RPMI7951 (cell line): ENCODE data around the gene BORCS6. TPM values are rescaled to one million over a fixed set of nuclear protein-coding genes. Genes with fewer than 3 reads are reported as not detected.
"Not testable (repeated sequence)": the region's sequence is repeated elsewhere in the genome, so short reads cannot be mapped to it uniquely, and the experiment has no call there.

Experiments
- DNase-seq: peaks from one replicate; pipeline ENCODE4 v3.0.0-alpha.2; 2012; ENCODE audit warnings: low read depth
- total RNA-seq: library from RNA; depleted of rRNA; stranded (reverse); fragments of >200 nt; shearing (Covaris generic); gene quantifications from 2 replicates; pipeline ENCODE4 v1.2.3, GENCODE V29; 2014

Gene BORCS6
- total RNA-seq, 1 experiment from 2014 or later, result 3.0 TPM

DNA sequence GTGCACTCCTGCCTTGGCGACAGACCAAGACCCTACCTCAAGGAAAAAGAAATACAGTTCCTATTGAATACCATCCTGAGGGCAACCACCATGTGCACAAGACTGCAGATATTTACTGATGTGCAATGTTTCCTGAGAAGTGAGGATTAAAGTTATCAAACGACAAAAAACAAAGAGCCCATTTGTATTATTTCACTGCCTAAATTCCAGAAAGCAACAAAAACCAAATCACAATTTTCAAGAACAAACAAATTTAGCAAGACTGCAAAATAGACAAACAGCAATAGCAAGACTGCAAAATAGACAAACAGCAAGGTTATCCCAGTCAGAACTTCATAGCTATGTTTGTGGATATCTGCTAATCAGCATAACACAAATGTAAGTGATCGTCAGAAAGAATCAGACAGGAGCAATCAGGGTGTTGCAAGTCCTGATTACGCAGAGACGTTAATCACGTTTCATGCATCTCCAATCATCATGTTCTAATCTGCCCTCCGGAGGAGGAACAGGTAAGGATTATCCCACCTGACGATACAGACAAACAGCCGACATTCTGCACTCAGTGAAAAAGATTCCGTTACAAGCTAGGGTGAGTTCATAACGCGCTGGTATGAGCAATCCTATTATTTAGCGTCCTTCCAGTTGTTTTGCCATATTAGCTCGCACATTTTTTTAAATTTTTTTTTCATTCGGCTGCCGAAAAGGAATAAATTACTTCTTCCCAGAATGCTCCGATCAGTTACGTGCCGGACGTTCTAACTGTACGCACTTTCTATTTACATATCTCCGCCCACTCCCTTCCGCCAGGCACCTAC is 16.7 kb downstream of the BORCS6 start:
- DNase-seq, result peak; percentile 98

DNA sequence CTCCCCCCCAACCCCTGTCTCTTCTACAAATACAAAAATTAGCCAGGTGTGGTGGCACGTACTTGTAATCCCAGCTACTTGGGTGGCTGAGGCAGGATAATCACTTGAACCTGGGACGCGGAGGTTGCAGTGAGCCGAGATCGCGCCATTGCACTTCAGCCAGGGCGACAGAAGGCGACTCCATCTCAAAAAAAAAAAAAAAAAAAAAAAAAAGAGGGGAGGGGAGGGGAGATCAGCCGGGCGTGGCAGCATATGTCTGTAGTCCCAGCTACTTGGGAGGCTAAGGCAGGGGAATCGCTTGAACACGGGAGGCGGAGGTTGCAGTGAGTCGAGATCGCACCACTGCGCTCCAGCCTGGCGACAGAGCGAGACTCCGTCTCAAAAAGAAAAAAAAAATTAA is 19.8 kb downstream of the BORCS6 start:
- DNase-seq, result not testable (repeated sequence)

DNA sequence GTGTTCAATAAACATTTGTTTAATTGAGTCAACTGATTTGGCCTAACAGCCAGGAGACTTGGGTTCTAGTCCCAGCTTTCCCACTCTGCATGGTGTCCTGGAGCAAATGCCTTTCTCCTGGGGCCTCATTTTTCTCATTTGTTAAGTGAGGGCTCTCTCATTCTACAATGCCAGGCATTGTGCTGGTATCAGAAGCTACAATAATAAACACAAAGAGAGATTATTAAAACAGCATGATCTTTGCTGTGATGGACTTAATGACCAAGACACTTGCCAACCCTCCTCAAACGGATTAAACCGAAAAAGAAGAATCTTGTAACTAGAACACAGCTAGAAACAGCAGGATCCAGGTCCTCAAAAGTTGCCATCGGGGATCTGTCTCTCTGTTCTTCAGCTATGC is 22.5 kb downstream of the BORCS6 start:
- DNase-seq, result no peak

DNA sequence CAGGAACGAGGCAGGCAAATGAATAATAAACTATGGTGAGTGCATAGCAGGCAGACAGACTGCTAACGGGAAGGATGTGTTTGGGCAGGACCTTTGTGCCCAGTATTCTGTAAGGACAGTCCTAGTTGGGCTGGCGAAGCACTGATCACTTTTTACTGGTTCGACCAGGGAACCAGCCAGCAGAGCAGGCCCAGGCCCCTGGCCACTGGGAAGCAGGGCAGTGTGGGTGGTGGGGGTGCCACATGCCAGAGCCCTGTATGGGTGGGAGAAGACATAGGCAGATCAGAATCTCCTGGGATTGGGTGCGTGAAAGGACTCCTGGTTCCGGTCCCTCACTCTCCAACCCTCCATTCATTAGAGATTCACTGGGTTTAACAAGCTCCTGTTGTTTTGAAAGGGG is 23.2 kb downstream of the BORCS6 start:
- no peak for DNase-seq

DNA sequence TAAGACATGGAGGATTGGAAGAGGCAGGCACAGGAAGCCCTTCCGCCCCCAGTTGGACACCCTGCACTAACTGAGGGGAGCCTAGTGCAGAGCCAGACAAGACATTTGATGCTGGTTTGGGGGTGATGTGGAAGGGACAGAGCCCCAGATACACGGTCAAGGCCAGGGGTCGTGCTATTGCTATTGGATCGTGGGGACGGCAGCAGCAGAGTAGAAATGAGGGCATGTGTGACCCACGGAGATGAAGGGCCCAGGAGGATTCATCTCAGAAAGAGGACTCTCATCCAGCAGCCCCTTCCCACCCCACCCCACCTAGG is 25.2 kb downstream of the BORCS6 start:
- DNase-seq, result no peak

DNA sequence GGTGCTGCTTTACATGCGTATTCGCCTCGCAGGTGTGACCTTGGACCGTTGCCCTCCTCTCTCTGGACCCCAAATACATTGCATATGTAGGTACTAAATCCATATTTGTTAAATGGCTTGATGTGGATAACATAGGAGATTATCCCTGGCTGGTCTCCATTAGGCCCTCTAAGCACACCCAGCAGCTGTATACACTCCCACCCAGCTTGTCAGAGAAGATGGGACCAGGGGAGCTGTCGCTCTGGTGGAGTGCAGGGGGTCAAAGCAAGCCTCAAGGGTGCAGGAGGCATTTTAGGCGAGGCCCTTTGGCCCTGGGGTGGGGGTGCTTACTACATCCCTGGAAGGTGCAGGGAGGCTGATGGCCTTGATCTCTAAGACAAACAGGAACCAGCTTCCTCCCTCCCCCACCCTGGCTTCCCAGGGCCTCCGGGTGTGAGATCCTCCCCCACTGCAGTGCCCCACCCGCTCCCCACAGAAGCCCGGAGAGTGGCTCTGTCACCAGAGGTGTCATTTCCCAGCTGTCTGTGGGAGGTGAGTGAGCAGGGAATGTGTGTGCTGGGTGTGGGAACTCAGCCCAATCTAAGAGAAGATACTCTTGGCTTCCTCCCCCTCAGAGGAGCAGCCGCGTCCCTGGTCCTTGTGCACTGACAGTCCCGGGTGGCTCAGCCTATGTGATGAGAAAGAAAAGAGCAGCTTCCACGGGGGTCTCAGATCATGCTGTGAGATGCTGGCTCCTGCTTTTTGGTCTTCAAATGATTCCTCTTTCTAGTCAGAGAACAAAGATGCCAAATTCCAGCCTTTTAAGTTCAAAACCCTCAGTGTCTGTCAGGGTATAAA is 25.8 kb downstream of the BORCS6 start:
- DNase-seq, result peak; percentile 77

DNA sequence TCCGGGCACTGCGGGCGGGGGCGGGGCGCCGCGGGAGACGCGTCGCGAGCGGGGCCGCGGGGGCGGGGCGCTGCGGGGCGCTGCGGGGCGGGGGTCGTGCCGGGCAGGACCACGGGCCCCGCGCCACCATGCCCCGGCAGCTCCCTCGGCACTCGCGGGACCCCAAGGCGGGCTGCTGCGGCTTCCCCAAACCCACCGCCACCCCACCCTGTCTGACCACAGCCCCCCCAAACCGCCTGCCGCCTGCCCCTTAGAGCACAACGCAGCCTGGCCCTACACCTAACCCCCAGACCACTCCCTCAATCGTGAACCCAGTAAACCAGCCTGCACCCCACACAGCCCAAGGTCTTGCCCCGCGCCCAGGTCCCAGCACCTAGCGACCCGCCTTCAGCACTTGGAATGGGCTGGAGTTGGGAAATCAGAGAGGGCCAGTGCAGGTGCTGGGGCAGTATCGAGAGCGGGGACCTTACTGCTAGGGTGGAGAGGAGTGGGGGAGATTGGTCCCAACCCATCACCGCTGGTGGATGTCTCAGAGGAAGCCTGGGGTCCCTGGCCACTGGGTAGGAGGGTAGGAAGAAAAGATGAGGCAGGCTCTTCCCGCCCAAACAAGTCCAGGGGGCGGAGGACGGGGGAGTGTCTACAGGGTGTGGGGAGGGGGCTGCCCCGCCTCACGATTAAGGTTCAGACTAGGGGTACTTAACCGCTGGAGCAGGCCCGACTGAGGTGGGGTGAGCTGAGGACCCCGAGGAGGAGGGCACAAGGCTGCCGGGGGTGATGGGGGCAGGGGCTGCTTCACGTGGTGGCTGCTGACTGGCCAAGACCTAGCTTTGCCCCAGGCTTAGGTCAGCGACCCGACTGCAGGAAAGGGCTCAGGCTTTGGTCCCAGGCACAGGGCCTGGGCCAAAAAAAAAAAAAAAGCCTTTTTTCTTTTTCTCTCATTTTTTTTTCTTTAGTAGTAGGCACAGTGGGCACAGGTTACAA is 26.7 kb downstream of the BORCS6 start:
- DNase-seq, result no peak

DNA sequence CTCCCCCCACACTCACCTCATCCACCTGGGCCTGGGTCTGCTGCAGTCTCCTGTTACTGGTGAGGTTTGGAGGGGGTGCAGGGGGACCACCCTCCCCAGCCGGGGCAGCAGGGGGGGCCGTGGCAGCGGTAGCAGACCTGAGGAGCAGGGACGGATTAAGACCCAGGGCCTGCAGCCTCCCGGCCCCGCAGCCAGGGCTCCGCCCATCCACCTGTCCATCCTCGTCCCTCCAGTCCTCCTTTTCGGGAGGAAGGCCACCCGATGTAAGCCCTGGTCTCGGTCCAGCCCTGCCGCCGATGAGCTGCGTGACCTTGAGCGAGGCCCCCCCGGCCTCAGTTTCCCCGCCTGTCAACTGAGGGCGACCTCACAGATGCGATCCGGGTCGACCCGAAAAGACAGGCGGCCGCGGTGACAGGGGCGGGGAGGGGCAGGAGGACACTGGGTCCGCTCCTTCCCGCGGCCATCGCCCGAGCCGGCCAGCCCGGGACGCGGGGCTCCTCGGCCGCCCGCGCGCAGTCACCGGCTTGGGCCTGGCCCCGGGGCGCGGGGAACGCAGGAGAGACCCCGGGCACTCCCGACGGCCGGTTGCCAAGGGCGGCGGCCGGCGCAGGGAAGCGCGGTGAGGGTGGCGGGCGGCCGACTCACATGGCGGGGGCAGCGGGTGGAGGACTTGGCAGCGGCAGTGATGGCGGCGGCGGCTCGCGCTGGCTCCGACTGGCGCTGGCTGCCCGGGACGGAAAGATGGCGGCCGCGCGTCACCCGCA is 27.6 kb downstream of the BORCS6 start, which contains the start of gene VAMP2:
TSS of gene VAMP2 (minus strand) at position 716 of the 764 bp plus-strand sequence. CDS start at position 647, 69 bp downstream.
- DNase-seq, result peak; percentile 49

DNA sequence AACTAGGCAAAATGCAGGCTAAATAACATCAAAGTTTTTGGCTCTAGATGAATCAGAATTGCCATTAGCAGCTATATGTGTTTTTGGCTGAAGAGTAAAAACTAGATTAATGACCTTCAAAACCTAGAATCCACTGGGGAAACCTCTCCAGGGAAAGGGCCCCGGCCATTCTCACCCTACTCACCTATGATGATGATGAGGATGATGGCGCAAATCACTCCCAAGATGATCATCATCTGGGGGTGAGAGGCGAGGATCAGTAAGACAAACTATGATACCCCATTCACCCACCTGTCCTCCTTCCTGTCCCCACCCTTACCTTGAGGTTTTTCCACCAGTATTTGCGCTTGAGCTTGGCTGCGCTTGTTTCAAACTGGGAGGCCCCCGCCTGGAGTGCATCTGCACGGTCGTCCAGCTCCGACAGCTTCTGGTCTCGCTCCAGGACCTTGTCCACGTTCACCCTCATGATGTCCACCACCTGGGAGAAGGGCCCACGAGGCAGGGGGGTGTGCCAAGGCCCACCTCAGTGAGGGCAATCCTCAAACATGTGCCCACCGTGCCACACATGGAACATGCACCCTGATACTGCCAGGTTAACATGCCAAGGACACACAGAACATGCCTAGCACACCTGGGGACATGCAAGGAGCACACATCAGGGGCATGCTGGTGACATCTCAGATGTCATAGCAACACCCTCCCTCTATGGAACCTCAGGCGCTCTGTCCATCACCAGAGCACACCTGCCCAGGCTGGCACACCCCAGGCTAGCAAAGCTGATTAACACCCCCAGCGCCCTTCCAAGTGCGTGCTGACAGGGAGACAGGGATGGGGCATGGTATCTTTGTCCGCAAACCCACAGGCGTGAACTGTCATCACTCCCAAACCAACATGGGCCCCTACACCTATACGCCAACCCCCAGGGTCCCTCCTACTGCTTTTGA is 28.4 kb downstream of the BORCS6 start:
- DNase-seq, result no peak

DNA sequence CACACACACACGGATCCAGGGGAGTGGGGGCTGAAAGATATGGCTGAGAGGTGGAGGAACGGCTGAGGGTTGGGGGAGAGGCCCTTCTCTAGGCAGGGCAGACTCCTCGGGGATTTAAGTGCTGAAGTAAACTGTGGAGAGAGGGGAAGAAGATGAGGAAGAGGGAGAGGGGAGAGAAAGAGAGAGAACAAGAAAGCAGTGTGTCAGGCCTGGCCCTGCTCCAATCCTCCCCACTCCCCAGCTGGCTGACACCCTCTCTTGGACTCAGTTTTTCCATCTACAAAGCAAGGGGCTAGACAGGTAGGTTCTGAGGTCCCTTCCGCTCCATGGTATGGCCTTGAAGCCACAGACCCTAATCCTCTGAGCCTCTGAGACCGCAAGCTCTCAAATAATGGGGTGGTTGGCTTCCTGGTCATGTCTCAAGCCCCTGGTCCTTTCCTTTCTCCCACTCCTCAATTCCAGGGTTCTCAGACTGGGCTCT is 29.2 kb downstream of the BORCS6 start:
- no peak for DNase-seq

DNA sequence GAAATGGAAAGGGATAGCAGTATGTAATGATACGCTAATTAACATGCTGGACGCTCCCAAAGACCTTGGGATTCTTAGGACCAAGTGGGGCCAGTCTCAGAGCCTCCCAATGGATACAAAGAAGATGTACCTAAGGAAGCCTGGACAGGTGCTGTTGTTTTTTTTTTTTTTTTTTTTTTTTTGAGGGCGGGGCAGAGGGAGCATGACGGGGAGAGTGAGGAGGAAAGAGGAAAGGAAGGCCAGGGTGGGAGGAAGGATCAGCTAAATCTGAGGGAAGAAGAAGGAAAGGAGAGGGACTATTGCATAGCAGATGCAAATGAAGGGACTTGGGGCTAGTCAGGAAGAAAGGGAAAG is 29.8 kb downstream of the BORCS6 start:
- DNase-seq, result no peak

DNA sequence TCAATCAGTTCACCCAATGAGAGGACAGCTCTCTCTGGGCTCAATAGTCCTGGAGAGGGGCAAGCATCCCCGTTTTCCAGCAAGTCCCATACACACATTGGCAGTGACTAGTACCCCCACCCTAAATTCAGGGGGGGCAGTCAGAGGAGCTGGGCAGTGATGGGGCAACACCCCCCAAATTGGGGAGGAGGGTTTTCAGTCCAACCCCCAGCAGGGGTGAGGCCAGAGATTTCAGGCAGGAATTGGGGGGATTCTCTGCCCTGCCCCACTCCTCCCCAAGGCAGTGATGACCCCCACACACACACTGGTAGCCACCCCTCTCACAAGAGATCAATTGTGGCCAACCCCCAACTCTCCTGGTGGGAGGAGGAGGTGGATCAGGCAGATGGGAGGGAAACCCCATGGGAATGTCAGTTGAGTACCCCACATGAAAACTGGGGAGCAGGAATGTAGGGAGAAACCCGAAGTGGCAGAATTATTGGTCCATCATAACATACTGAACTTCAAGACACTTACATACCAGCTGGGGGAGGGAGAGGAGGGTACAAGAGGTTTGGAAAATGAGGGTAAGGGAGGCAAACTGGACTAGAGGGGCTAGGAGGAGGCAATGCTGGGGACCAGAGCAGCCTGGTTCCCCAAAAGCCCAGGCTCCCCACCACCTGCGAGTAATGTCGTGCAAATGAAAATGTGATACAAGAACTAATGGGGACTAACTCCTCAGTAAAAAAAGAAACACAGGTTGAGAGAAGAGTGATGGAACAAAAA is 30.3 kb downstream of the BORCS6 start:
- no peak for DNase-seq

DNA sequence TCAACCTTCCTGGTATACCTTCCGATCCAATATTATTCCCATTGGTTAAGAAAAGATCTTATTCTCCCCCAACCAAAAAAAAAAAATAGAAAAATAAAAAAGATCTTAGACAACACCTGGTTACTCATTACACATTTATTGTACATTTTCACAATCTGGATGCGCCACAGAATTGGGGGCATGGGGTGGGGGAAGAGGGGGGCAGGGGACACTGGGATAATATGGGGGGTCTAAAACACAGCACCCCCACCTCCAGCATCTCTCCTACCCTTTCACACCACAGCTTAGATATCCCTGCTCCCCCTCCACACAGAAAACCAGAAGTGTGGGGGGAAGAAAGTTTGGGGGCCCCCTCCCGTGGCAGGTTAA is 31.0 kb downstream of the BORCS6 start:
- no peak for DNase-seq

DNA sequence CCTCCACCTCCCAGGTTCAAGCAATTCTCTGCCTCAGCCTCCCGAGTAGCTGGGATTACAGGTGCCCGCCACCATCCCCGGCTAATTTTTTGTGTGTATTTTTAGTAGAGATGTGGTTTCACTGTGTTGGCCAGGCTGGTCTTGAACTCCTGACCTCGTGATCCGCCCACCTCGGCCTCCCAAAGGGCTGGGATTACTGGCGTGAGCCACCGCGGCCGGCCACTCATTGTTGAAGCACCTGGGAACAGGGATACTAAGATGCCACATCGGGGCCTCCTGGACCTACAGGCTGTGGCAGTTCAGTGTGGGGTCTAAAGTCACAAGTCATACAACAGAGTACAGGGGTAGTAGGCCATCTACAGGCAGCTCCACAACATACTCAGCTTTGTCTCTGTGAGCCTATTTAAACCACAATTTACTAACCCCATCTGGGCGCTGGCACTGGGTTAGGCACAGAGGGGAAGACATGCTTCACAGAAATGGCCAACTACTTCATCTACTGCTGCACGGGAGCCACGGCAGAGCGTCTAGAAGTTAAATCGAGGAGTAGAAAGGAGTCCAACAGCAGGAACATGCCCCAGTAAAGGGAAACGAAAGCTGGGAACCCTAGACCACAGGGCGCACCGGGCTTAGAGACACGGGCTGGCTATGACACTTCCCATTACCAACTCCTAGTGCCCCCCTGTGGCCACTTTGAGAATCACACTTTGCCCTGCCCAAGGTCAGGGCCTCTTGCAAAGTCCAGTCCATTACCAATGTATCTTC is 31.5 kb downstream of the BORCS6 start:
- peak; percentile 79 for DNase-seq

DNA sequence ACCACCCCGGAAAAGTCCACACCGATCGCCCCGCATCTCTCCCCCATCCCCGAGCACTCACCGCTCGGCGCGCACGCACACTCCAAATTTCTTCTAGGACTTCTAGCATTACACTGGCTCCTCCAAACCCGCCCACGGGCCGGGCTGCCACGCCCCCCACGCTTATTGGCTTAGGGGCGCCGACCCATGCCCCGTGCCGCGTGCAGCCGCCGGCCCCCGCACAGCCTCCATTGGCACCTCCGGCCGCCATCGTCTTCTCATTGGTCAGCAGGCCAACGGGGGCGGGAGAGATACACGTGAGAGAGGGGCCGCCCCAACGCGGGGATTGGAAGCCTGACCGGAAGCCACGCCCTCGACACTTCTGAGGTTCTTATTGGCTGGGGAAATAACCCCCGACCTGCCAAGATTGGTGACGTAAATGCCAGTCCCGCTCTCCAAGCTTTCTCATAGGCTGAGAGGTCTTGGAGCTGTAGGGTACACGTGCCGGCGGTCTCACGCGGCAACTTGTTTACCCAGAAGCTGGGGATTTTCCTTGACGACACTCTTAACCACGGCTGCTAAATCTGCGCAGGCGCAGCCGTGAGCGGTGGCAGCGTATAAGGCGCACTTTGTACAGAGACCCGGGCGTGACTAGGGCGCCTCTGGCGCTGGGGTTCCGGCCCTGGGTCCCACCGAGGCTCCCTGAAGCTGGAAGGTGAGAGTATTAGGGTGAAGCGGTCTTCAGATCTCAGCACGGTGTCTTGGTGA is 33.6 kb downstream of the BORCS6 start:
- peak; percentile 100 for DNase-seq

DNA sequence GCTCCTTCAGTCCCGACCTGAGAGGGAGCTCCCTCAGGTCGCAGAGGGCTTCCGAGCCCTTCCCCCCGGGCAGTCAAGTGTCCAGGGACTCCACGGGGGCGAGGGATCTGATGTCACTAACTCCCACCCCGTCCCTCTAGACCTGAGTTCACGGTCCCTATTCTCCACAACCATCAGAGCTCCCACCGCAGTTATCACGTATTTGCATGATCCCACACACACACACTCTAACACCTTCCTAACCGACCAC is 34.1 kb downstream of the BORCS6 start:
- no peak for DNase-seq

DNA sequence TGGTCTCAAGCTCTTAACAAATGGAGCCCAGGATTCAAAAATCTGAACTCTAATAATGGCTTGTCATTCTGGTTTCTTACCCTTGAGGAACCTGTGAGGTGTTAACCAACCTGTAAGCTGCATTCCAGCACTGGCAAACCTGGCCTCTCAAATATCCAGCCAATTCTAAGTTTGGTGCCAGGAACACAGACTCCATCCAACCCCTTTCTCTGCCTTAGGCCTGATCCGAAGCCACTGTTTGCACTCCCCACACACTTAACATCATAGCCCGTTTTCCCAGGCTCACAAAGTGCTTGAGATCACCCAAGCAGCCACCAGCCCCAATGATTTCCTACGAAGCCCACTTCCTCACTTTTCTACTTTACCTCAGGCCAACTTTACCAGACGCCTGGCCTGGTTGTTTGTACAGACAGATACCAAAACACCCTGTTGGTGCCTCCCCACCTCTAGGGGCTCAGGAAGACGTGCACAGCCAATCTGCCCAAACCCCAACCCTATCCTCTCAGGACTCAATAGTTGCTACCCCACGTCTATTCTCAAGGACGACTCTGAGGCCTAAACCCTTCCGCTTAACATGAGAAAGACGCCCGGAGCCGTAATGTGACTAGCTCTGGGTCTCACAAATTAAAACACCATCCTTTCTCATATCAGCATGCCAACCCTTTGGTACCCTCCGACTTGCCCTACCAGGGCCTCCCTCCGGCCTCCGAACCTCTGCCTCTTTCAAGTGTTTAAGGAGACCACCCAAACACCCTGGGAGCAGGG is 34.6 kb downstream of the BORCS6 start:
- no peak for DNase-seq
